Measurements from ENCODE around the gene SOAT2. TPM values are rescaled to one million over a fixed set of nuclear protein-coding genes. Genes with fewer than 3 reads are reported as not detected.

Gene SOAT2
- total RNA-seq, 6 experiments from 2014 or later = 0.62 to 3.4 (median 0.99) TPM

- no peaks in the 10 kb centered on the region for H3K36me3 ChIP-seq
- H3K27me3 ChIP-seq = no peaks in the 10 kb centered on the region
- intact Hi-C loops (cut with DNase I) = no loop called here
- no peak overlapping the region for H3K27ac ChIP-seq
- WGBS (ENCODE audit: insufficient coverage, low coverage, low lambda C conversion rate, missing lambda C conversion rate) = 73% methylated on average over 5 of the region's 5 CpGs
- TF ChIP-seq CTCF (IDR thresholded peaks at IDR 0.05) = no peak
- TF ChIP-seq POLR2A (IDR thresholded peaks at IDR 0.05) = no peak
- H3K9me3 ChIP-seq = no peaks in the 10 kb centered on the region
- no peak for ATAC-seq
- H3K4me1 ChIP-seq = peaks cover 0 to 13% (median 3%) of the 10 kb centered on the region in 4 donors
- DNase-seq = no peak
- H3K4me3 ChIP-seq = no peak overlapping the region
Measured at GRCh38 chr12:53147181-53147580, 43.9 kb downstream of the SOAT2 start.

GRCh38 chr12:53147653-53148052, 44.4 kb downstream of the SOAT2 start:
- H3K9me3 ChIP-seq = no peaks in the 10 kb centered on the region
- H3K27ac ChIP-seq = no peak overlapping the region
- ATAC-seq (no peak), DNase-seq (no peak)
- peaks cover 0 to 13% (median 3%) of the 10 kb centered on the region in 4 donors for H3K4me1 ChIP-seq
- no peak overlapping the region for H3K4me3 ChIP-seq
- H3K36me3 ChIP-seq = no peaks in the 10 kb centered on the region
- WGBS (ENCODE audit: insufficient coverage, low coverage, low lambda C conversion rate, missing lambda C conversion rate) = 73% methylated on average over 11 of the region's 15 CpGs
- no peaks in the 10 kb centered on the region for H3K27me3 ChIP-seq
- TF ChIP-seq POLR2A (IDR thresholded peaks at IDR 0.05) (no peak), CTCF (IDR thresholded peaks at IDR 0.05) (no peak)
- intact Hi-C loops (cut with DNase I) = no loop called here

GRCh38 chr12:53151039-53151438, 47.8 kb downstream of the SOAT2 start:
- no peaks in the 10 kb centered on the region for H3K36me3 ChIP-seq
- no peak for DNase-seq
- H3K27ac ChIP-seq = no peak overlapping the region
- intact Hi-C loops (cut with DNase I) = no loop called here
- peak in 1 of 4 donors; percentile 11 for ATAC-seq
- H3K4me1 ChIP-seq = peaks cover 0 to under 1% (median 0%) of the 10 kb centered on the region in 4 donors
- no peaks in the 10 kb centered on the region for H3K9me3 ChIP-seq
- no peak for TF ChIP-seq POLR2A (IDR thresholded peaks at IDR 0.05)
- TF ChIP-seq CTCF (IDR thresholded peaks at IDR 0.05) = no peak
- no peak overlapping the region for H3K4me3 ChIP-seq
- 82% methylated on average over 6 of the region's 6 CpGs for whole genome bisulfite sequencing (ENCODE audit: insufficient coverage, low coverage, low lambda C conversion rate, missing lambda C conversion rate)
- no peaks in the 10 kb centered on the region for H3K27me3 ChIP-seq

- DNase-seq = no peak
- intact Hi-C loops (cut with DNase I) = no loop called here
- TF ChIP-seq CTCF (IDR thresholded peaks at IDR 0.05) = no peak
- no peak for TF ChIP-seq POLR2A (IDR thresholded peaks at IDR 0.05)
Measured at GRCh38 chr12:53152390-53152789, 49.1 kb downstream of the SOAT2 start.

More at GRCh38 chr12:53152390-53152789, 49.1 kb downstream of the SOAT2 start:
- Histone ChIP-seq H3K9me3 (no peaks in the 10 kb centered on the region), H3K4me1 (peaks cover 0 to 7% (median 2%) of the 10 kb centered on the region in 4 donors), H3K36me3 (no peaks in the 10 kb centered on the region), H3K27ac (no peak overlapping the region), H3K27me3 (no peaks in the 10 kb centered on the region), H3K4me3 (no peak overlapping the region)
- ATAC-seq = no peak
